Activated naive CD8-positive, alpha-beta T cell (primary cell): ENCODE measurements around the gene HSD11B1.

ENCODE experiments used
- H3K27ac Mint-ChIP-seq: one replicate; pipeline ENCODE4 v1.8.0; 2021; ENCODE audit warnings: mixed read lengths
- H3K27me3 Mint-ChIP-seq: one replicate; pipeline ENCODE4 v1.8.0; 2021; ENCODE audit warnings: mixed read lengths
- H3K36me3 Mint-ChIP-seq: one replicate; pipeline ENCODE4 v1.8.0; 2021; ENCODE audit warnings: mixed read lengths
- H3K4me1 Mint-ChIP-seq: one replicate; pipeline ENCODE4 v1.8.0; 2021; ENCODE audit warnings: low read depth, mixed read lengths
- H3K4me3 Mint-ChIP-seq: one replicate; pipeline ENCODE4 v1.8.0; 2021; ENCODE audit warnings: mild to moderate bottlenecking, mixed read lengths
- H3K9me3 Mint-ChIP-seq: one replicate; pipeline ENCODE4 v1.8.0; 2021; ENCODE audit warnings: low read depth, mixed read lengths

Gene HSD11B1

DNA sequence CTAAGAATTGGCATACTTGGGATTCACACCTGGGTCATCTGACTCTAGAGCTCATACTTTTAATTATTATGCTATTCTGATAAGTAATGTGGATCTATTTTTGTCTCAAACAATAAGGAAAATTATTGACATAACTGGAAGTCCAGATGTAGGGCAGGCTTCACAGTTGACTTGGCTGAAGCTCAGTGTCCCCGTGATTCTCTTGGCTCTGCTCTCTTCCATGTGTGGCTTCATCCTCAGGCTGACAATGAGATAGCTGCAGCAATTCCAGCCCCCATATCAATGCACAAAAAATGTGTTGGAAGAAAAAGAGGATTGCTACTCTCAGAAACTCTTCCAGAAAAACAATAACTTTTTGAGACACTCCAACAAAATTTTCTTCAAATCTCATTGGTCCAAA is 23.8 kb downstream of the HSD11B1 start:
- Mint-ChIP-seq H3K4me1 (peaks cover 41% of the 10 kb centered on the region), H3K36me3 (peaks cover 18% of the 10 kb centered on the region), H3K27ac (no peak overlapping the region), H3K27me3 (no peaks in the 10 kb centered on the region), H3K4me3 (no peak overlapping the region), H3K9me3 (no peaks in the 10 kb centered on the region)

DNA sequence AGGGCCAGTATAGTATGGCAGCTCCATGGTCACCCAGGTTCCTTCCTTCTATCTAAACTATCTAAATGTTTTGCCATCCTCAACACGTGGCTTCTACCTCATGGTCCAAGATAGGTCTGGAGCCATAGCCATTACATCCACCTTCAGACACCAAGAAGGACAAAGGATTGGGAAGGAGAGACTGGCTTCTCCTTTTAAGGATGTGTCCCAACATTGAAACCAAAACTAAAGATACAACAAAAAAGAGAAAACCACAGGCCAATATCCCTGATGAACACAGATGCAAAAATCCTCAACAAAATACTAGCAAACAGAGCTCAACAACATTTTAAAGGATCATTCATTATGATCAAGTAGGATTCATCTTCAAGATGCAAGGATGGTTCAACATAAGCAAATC is 24.8 kb downstream of the HSD11B1 start:
- no peak overlapping the region for H3K27ac Mint-ChIP-seq
- no peak overlapping the region for H3K4me3 Mint-ChIP-seq
- H3K9me3 Mint-ChIP-seq = no peaks in the 10 kb centered on the region
- peaks cover 15% of the 10 kb centered on the region for H3K36me3 Mint-ChIP-seq
- peaks cover 40% of the 10 kb centered on the region for H3K4me1 Mint-ChIP-seq
- no peaks in the 10 kb centered on the region for H3K27me3 Mint-ChIP-seq

GRCh38 chr1:209732725-209733124 is 28.1 kb downstream of the HSD11B1 start:
- H3K9me3 Mint-ChIP-seq = no peaks in the 10 kb centered on the region
- peaks cover 29% of the 10 kb centered on the region for H3K4me1 Mint-ChIP-seq
- H3K4me3 Mint-ChIP-seq = no peak overlapping the region
- peaks cover 9% of the 10 kb centered on the region for H3K36me3 Mint-ChIP-seq
- H3K27me3 Mint-ChIP-seq = no peaks in the 10 kb centered on the region
- H3K27ac Mint-ChIP-seq = no peak overlapping the region

DNA sequence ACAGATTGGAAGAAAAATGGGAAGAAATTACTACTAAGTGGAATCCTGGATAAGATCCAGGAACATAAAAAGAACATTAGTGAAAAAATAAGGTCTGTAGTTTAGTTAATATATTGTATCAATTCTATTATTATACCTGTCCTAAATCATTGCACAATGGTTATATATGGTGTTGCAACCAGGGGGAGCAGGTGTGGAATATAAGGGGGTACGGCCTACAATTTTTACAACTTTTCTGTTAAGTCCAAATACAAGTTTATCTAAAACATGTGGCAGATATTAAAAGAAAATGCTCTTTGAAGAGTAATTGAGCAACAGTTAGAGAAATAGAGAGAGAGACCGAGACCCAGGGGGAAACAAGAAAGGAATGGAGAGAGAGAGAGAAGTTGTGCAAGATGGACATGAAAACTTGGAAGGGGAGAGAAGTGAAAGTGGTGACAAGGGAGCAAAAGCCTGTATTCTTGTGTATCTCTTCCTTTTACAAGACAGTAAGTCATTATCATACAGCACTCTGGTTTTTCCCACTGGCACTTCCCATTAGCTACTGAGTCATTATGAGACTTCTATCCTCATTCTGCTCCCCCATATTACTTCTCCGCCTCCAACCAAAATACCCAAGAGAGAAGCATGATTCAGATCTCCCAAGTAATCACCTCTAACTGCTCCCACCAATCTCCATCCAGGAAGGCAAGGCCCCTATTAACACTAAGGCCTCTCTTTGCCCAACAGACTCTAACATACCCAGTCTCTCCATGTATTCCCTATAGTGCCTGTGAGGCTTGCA is 29.0 kb downstream of the HSD11B1 start:
- Mint-ChIP-seq H3K27me3 (no peaks in the 10 kb centered on the region), H3K4me1 (peaks cover 24% of the 10 kb centered on the region), H3K36me3 (peaks cover 8% of the 10 kb centered on the region), H3K27ac (peak overlapping the region; percentile 46), H3K4me3 (peak overlapping the region; percentile 11), H3K9me3 (no peaks in the 10 kb centered on the region)

GRCh38 chr1:209736490-209737117 is 32.0 kb downstream of the HSD11B1 start:
- peaks cover 2% of the 10 kb centered on the region for H3K36me3 Mint-ChIP-seq
- no peaks in the 10 kb centered on the region for H3K27me3 Mint-ChIP-seq
- no peaks in the 10 kb centered on the region for H3K9me3 Mint-ChIP-seq
- H3K27ac Mint-ChIP-seq = peak overlapping the region; percentile 70
- peaks cover 27% of the 10 kb centered on the region for H3K4me1 Mint-ChIP-seq
- H3K4me3 Mint-ChIP-seq = no peak overlapping the region

- Mint-ChIP-seq H3K4me3 (no peak overlapping the region), H3K27me3 (no peaks in the 10 kb centered on the region), H3K27ac (peak overlapping the region; percentile 70), H3K4me1 (peaks cover 31% of the 10 kb centered on the region), H3K9me3 (no peaks in the 10 kb centered on the region), H3K36me3 (peaks cover 2% of the 10 kb centered on the region)
These were observed 32.5 kb downstream of the HSD11B1 start for GRCh38 chr1:209737118-209737505.

GRCh38 chr1:209738270-209738669 is 33.6 kb downstream of the HSD11B1 start:
- Mint-ChIP-seq H3K36me3 (no peaks in the 10 kb centered on the region), H3K4me1 (peaks cover 35% of the 10 kb centered on the region), H3K4me3 (no peak overlapping the region), H3K9me3 (no peaks in the 10 kb centered on the region), H3K27ac (no peak overlapping the region), H3K27me3 (no peaks in the 10 kb centered on the region)

DNA sequence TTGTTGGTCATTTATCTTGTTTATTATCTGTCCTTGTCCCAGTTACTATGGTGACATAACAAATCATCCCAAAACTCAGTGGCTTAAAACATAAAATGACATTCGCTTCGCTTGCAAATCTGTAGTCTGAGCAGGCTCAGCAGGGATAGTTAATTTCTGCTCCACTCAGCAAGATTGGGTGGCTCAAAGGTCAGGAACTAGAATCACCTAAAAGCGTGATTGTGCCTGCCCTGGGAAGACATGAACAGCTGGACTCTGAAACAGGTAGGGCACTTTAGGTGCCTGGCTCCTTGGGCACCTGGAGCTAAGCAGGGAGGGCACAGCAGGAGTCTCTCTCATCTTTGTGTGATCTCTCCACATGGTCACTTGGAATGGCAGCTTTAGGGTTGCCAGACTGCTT is 36.5 kb downstream of the HSD11B1 start:
- no peak overlapping the region for H3K27ac Mint-ChIP-seq

DNA sequence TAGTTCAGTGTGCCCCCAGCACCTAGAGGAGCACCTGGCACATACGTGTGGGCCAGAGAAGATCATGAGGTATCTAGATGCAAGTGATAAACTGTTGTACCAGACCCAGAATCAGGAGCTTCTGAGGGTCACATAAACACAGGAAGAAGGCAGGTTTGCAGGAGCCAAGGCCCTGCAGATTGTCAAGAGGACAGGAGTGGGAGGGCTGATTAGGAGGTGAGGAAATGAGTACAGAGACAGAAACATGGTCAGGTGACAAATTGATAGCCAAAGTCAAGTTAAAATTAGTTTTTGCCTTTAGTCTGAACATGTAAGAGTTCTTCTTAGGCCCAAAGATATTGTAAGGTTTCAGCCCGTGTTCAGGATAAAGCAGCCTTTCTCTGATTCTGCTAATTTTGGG is 37.2 kb downstream of the HSD11B1 start:
- no peaks in the 10 kb centered on the region for H3K27me3 Mint-ChIP-seq
- peak overlapping the region; percentile 13 for H3K27ac Mint-ChIP-seq
- H3K4me1 Mint-ChIP-seq = peaks cover 27% of the 10 kb centered on the region
- no peaks in the 10 kb centered on the region for H3K36me3 Mint-ChIP-seq
- no peak overlapping the region for H3K4me3 Mint-ChIP-seq
- H3K9me3 Mint-ChIP-seq = no peaks in the 10 kb centered on the region

More for the DNA sequence above, 36.5 kb downstream of the HSD11B1 start:
- Mint-ChIP-seq H3K4me1 (peaks cover 28% of the 10 kb centered on the region), H3K27me3 (no peaks in the 10 kb centered on the region), H3K9me3 (no peaks in the 10 kb centered on the region), H3K4me3 (no peak overlapping the region), H3K36me3 (no peaks in the 10 kb centered on the region)

DNA sequence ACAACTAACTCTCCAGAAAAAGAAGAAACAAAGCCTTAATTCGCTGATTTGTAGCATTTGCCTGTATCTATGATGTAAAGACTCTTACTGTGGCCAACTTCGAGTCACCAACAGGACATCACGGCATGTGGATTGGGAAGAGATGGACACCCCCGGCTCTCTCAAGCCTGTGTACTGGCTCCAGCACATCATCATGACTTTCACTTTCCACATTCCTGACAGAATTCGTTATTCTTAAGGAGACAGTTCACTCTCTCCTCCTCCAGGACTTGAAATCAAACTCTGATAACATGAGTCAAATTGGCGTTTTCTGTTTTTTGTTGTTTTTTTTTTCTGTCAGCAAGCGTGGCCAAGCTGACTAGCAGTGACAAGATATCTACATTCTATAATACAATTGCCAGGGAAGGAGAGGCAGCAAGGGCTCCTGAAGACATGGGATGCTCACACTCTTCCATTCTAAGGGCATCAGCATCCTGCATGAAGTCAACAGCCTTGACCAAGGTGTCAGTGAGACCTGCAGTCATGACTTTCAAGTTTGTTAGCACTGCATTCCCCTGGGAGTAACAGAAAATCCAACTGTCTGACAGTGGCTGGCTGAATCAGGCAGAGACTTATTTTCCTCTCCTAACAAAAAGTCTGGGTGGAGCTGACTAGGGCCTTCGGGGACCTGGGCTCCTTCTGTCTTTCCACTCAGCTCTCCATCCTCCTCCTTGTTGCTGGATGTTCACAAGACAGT is 37.9 kb downstream of the HSD11B1 start:
- Mint-ChIP-seq H3K27ac (peak overlapping the region; percentile 64), H3K27me3 (no peaks in the 10 kb centered on the region), H3K9me3 (no peaks in the 10 kb centered on the region), H3K36me3 (no peaks in the 10 kb centered on the region), H3K4me3 (no peak overlapping the region), H3K4me1 (peaks cover 29% of the 10 kb centered on the region)

GRCh38 chr1:209743145-209743482 is 38.5 kb downstream of the HSD11B1 start:
- no peaks in the 10 kb centered on the region for H3K9me3 Mint-ChIP-seq
- no peaks in the 10 kb centered on the region for H3K27me3 Mint-ChIP-seq
- peak overlapping the region; percentile 64 for H3K27ac Mint-ChIP-seq
- peaks cover 34% of the 10 kb centered on the region for H3K4me1 Mint-ChIP-seq
- no peaks in the 10 kb centered on the region for H3K36me3 Mint-ChIP-seq
- H3K4me3 Mint-ChIP-seq = no peak overlapping the region

- Mint-ChIP-seq H3K27ac (peak overlapping the region; percentile 46), H3K27me3 (no peaks in the 10 kb centered on the region), H3K9me3 (no peaks in the 10 kb centered on the region), H3K36me3 (no peaks in the 10 kb centered on the region), H3K4me3 (peak overlapping the region; percentile 20), H3K4me1 (peaks cover 58% of the 10 kb centered on the region)
These were observed 42.0 kb downstream of the HSD11B1 start for GRCh38 chr1:209746451-209747165.

GRCh38 chr1:209747580-209748262 is 43.1 kb downstream of the HSD11B1 start:
- H3K27ac Mint-ChIP-seq = peak overlapping the region; percentile 97
- peaks cover 62% of the 10 kb centered on the region for H3K4me1 Mint-ChIP-seq

DNA sequence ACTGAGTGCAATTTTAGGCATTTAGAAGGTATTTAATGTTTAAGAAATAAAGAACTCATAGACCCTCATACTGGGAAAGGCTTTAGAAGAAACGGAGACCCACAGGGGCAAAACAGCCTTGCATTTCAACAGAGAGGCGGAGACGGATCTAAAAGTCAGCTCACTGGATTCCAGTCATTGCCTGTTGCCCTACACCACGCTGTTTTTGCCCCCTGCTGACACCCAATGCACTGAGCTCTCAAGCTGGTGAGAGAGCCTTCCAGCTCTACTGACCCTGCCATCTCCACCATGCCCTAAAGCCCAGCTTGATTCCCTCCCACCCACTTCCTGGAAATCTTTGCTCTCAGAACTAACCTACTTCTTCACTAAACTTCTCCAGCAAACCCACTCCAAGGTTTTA is 44.0 kb downstream of the HSD11B1 start:
- Mint-ChIP-seq H3K27me3 (no peaks in the 10 kb centered on the region), H3K27ac (peak overlapping the region; percentile 97), H3K4me1 (peaks cover 61% of the 10 kb centered on the region), H3K36me3 (no peaks in the 10 kb centered on the region), H3K9me3 (no peaks in the 10 kb centered on the region), H3K4me3 (peak overlapping the region; percentile 85)

More at GRCh38 chr1:209747580-209748262, 43.1 kb downstream of the HSD11B1 start:
- peak overlapping the region; percentile 85 for H3K4me3 Mint-ChIP-seq
- no peaks in the 10 kb centered on the region for H3K9me3 Mint-ChIP-seq
- no peaks in the 10 kb centered on the region for H3K36me3 Mint-ChIP-seq
- no peaks in the 10 kb centered on the region for H3K27me3 Mint-ChIP-seq
